DMS53 treated with DMSO at 0.1 percent for 48 hours (cell line): Measurements from ENCODE around the gene ATXN3L.

Experiments used
- DNase-seq: peaks from one replicate; lab custom pipeline; 2025; ENCODE audit not compliant: unreplicated experiment; lab: John Stamatoyannopoulos, UW

ATXN3L gene

DNA sequence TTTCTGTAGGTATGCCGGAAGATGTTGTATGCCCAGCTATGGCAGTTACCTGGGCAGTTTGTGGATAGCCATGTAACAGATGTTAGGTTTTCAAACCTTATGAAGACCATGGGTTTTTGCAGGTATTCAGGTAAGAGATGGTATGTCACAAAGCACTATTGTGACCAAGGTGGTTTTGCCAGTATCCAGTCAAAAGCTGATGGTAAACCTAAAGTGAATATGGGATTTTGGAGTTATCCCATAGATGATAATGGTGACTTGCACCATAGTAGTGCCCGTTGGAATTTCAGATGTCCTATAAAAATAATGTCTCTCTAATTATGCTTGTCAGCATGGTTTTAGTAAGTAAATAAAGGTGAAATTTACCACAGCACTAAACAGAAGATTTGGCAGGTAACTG is at the start of gene ATXN3L:
ATXN3L (minus strand) TSS at position 101 of the 400 bp plus-strand sequence. CDS start 119 bp downstream, outside the sequence.
- no peak for DNase-seq

DNA sequence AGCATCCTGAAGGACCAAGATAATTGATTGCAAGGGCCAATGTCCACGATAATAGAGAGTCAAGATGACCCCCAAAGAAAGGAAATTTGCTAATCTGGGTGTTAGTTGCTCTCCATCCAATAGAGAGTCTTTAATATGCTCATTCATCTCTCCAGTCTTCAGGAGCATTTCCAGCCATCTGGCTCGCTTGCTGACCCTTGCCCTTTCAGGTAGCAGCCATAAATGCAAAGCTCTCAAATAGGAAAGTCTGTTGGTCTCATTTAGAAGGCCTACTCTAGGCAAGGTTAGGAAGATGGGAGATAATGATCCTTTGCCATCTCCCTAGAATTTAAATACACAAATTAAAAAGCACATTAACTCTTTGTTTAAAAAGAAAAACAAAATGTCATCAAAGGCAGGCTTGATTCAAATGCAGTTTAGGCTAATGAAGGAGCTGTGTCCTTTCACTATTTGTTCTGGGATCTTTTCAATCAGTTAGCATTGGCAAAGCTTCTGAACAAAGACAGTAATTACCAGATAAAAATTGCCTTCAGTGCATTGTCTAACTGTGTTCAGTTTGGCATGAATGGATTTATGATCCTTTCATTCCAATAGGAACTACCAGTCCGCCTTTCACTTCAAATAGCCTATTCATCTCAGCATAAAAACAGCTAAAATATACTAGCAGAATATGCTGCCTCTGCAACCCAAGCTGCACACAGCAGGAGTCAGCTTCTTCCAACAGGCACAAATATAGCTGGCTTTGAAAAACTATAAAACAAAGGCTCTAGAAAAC is 49.6 kb upstream of the ATXN3L start:
- no peak for DNase-seq

DNA sequence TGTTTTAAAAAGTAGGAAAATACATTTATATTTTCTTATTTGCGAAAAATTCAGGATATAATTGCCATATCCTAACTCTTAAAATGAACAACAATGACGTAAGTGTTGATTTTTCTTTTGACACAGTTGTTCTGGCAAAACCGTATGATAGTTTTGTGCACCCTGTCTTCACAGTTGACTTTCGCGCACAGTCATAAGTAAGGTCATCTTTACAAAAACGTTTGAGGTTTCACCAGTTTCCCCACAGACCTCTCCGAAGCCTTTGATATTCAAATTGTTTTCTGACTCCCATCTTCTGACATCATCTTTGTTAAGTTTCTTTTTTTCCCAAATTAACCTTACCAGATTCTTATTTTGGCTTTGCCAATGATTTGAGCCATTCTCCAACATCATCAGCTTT is 48.1 kb upstream of the ATXN3L start:
- no peak for DNase-seq

DNA sequence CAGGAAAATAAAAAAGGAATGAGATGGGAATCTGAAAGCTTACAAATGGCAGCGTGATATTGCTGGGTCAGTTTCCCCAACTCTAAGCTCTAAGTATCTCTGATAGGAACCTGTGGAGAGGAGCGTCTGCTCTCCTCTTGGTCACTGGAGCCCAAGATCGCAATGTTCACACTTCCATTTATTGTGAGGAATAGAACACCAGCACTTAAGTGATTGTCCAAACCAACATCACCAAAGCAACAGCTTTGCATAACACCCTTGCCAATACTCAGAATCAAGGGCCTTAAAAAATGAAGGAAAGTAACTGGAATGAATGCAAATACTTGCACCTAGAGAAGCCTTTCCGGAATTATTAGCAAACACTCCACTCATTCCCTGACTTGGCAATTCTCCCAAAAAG is 46.8 kb upstream of the ATXN3L start:
- DNase-seq: no peak

DNA sequence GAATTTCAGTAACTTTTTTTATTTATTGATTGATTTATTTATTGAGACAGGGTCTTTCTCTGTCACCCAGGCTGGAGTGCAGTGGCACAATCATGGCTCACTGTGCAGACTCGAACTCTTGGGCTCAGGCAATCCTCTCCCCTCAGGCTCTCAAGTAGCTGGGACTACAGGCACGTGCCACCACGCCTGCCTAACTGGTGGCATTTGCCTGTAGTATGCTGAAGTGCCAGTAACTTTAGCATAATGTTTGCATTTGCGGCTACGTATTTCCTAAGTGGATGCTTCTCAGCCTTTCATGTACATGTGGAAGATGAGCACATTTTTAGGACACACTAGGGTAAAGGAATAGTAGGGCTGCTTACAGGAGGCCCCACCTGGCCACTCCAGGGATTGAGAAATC is 45.3 kb upstream of the ATXN3L start:
- DNase-seq: no peak

DNA sequence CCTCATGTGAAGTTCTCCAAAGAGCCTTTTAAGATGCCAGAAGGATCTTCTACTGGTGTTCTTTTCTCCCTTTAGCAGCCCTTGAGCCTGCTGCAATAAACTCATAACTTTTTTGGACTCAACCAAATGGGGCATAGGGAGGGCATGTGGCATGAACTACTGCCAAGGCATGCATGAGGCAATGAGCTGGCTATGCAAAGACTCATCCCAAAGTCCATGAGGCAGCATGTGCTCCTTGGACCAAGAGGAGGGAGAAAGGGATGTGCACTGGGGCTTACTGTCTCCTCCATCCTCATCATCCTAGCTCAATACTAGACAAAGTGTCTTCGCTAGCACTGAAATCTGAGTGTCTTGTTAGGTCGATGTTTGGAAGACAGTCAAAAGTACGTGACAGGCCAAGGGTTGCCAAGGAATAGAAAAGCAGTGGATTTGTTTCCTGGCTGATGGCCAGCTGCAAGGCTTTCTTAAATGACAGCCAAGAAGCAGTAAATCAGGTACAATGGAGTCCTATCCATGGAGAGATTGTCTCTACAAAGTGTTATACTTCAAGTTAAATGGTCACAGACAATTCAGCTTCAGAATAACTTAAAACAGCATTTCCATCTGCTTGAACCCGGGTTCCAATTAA is 44.5 kb upstream of the ATXN3L start:
- DNase-seq: no peak

DNA sequence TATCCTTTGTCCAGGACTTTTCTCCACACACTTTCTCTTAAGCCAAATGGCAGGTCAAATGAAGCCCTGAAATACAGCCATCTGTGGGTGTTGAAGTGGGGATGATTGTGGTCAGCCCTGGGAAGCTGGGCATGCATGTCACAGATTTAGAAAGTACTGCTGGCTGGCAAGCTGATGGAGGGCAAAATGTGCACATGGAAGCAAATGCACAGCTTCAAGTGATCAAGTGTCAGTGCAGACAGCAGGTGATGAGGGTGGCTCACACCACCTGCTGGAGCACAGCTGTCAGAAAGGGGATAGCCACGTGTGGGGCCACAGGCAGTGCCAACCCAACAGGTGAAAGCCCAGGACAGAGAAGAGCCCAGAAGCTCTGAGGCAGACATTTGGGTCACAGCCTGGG is 40.3 kb upstream of the ATXN3L start:
- peak; percentile 16 for DNase-seq

DNA sequence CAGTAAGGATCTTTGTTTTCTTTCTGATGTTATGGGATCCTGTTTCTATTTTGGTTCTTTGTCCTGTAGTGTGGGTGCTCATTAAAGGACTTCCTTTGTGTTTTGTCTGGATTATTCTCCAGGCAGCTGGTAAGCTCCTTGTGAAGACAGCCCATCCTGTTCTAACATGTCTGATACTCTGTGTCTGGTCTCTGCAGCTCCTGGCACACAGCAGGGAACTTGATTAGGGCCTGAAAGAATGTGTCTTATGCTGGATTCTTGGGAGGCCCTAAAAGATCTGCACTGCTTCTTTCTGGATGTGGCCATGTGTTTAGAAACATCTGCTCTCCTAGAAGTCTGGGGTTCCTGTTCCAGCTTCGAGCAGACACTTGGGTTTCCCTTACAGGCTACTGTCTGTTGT is 38.1 kb upstream of the ATXN3L start:
- no peak for DNase-seq

DNA sequence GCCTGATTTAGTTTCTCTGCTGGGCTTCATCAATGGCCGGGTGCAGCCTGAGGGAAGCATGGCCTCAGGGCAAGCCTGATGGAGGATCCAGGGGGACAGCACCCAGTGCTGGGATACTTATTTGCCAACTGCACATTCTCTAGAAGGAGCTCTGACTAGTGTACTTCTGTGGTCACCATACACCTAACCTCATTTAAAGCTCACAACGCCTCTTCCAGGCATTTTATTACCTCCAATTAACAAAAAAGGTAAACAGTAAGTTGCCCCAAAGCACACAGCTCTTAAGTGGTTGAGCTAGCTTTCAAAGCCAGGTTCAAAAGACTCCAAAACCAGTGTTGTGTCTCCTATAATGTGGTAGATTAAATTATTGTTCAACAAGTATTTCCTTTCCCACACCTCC is 26.8 kb upstream of the ATXN3L start:
- no peak for DNase-seq

DNA sequence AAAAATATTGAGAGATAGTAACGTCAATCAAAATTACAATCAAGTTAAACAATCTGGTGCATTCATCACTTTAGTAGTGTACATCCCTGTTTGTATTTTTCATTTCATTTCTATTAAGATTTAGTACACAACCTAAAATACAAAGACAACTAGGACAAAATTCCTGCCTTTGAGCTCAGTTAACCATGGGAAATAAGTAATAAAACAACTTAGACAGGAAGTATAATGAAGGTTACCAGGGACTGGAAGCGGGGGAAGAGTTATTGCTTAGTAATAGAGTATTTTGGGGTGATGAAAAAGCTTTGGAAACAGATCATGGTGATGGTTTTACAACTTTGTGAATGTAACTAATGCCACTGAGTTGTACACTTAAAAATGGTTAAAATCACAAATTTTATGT is 25.6 kb upstream of the ATXN3L start:
- no peak for DNase-seq

DNA sequence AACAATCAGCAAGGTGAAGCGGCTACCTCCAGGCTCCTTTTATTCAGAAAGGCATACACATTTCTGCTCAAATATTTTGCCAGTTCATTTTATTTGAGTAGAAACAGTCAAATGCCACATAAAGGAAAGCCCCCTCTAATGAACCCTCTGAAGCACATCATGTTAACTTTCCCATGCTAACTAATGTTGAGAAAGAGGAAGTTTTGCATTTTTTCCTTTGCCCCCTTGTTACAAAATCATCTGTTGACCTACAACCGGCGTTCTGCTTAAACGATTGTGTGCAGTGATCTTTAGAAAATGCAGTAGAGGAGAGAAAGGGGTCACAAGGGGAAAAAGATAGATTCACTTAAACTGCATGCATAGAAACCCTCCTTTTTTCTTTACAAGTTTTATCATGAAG is 25.2 kb upstream of the ATXN3L start:
- DNase-seq: no peak

DNA sequence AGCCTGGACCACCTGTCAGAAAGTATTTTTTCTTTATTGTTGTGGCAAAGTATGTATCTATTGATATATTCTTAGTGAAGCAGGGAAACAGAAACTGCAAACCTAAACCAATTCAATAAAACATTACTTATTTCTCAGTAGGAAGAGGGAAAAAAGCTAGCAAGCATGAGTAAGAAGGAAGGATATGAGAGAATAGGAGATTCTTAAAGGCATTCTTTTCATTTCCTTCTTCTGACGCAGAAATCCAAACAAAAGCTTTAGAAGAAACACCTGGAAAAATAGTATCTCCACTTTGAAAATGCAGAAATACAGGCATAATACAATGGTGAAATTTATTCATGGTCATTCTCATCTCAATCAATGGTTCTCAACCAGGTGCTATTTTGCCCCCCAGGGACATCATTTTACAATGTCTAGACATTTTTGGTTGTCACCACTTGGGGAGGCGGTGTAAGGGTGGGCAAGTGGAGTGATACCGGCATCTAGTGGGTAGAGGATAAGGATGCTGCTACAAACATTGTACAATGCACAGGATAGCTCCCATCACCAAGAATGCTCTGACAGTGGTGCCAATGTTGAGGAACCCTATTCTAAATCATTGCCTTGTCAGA is 21.7 kb upstream of the ATXN3L start:
- DNase-seq: no peak

DNA sequence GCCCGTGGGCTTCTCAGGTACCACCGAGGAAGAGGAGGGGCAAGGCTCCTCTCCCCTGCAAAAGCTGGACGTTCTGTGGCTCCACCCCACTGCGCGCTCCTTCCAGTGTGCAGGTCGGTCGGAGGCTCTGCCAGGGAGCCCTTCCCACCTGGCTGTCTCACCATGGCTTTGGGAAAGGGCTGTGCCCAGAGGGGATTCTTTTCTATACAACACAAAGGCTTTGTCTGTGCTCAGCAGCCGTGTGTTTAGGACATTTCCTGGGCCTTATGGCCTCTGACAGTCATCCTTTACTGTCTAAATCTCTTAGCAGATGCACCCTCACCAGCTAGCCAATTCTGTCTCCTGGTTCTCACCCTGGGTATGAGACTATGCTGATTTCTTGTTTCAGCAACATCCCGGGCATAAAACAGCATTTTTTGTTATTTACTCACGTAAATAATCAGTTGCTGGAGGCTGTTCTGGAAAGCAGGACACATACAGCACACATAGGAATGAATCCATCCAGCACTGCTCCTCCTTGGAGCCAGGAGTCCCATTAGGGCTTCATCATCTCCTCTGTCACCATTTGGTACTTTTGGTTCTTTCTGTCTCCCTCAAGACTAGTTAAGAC is 20.4 kb upstream of the ATXN3L start:
- DNase-seq: no peak

DNA sequence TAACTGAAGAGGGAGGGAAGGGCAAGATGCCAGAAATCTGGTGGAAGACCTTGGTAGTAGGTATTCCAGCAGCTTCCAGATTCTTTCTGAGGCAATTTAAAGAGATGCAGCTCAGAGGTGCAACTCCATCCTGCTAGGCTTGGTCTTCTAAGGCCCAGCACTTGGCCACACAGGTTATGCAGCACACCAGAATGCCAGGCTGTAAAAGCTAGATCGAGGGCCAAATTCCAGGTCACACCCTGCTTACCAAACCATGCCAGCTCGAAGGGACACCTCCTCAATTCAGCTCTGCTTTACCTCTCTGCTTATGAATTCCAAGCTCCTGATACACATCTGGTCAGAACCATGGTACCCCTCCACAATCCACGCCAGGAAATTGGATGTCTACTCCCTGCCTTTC is 19.8 kb upstream of the ATXN3L start:
- DNase-seq: no peak

DNA sequence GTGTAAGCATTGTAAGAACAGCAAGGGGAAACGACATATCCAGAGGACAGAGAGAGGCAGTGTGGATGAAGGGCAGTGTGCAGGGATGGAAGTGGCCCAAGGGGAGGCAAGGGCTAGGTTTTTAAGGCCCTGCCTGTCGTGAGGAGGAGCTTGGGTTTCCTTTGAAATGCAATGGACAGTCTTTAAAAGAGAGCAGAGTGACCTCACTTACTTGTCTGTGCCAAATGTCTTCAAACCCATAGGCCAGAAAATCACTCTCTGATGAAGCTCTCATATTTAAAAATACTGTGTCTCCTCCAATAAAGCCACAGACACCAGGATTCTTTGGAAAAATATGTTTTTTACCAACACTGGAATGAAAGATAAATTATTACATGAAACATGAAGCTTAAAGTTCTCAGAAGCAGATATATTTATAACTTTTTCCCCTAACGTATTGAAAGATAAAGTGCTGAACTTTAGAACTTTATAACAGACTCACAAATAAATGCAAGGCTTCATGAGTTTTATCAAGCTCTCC is 19.2 kb upstream of the ATXN3L start:
- DNase-seq: no peak

DNA sequence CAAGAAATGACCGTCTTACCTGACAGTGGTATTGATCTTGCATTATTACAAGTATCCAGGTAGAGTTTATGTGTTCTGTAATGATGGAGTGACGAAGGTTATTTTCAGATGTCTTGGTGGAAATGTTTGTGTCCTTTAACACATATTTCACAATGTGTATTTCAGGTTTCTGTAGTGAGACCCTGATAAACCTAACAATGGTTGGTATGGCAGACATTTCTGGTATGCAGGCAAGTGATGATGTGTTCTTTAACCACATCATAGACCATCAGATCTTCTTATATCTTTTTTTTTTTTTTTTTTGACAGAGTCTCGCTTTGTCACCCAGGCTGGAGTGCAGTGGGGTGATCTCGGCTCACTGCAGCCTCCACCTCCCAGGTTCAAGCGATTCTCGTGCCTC is 14.6 kb upstream of the ATXN3L start:
- DNase-seq: no peak

DNA sequence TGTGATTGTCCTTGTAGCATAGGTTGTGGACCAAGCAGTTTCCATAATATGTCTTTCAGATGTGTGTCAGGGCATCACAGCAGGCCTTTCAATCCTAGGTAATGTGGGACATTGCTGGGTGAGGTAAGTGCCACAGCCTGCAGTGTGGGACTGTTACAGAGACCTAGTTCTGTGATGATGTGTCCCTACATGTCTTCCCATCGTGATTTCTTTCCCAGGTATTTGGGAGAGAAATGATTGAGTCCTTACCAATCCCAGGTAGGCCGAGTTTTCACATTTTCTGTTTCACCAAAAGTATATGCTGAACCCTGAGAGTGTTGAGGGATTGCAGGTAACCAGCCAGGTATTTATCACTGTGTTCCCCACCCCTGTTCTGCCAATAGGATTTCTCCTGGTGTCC is 10.6 kb upstream of the ATXN3L start:
- DNase-seq: no peak

DNA sequence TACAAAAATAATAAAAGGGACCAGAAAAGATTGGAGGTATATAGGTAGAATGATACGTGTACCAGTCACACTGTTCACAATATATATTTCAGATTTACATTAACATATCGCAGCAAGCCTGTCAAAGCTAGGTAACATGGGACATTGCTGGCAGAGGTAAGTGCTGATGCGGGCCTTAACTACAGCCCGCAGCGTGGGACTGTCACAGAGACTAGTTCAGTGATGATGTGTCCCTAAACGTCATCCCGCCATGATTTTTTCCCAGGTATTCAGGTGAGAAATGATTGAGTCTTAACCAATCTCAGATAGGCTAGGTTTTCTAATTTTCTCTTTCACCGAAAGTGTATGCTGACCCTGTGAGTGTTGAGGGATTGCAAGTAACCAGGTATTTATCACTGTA is 7.8 kb upstream of the ATXN3L start:
- no peak for DNase-seq

DNA sequence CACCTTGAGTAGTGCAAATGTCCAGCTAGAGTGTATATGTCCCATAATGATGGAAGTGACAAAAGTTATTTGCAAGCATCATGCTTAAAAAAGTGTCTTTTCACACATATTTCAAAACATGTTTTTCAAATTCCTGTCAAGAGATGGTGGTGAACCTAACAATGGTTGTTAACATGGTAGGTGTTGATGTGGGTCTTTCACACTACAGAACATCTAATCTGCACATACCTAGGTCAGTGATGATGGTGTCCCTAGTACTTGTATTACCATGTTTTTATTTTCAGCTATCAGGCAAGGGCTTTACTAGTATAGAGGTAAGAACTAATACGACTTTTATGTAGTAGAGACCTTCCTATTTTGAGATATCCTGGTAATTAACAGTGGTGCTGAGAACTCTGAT is 3.4 kb upstream of the ATXN3L start:
- no peak for DNase-seq

DNA sequence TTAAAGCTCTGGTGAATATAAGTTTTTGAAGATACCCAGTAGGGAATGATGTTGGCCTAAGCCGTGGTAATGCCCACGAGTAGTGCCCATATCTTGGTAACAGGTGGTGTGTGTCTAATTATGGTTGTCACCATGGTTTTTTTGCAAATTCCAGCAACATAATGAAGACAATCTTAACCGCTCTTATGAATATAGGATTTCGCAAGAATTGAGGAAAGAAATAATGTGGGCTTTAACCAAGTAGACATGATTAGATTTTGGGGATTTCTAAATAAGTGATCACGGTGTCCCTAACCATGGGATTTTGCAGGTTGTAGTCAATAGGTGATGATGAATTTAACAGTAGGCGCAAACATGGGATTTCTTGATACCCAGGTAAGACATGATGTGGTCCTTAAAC is 2.5 kb downstream of the ATXN3L start:
- DNase-seq: no peak

DNA sequence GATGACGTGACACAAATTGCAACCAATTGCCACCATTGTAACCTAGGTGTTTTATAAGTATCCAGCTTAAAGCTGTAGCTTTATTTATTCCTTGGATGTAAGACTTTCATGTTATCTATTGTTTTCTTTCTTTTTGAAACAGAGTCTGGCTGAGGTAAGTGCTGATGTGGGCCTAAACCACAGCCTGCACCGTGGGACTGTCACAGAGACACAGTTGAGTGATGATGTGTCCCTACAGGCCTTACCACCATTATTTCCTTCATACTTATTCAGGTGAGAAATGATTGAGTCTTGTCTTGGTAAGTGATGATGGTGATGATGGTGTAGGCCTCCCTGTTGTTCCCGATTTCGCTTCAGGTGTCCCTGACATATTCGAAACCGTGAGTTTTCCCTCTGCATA is 8.3 kb downstream of the ATXN3L start:
- no peak for DNase-seq

DNA sequence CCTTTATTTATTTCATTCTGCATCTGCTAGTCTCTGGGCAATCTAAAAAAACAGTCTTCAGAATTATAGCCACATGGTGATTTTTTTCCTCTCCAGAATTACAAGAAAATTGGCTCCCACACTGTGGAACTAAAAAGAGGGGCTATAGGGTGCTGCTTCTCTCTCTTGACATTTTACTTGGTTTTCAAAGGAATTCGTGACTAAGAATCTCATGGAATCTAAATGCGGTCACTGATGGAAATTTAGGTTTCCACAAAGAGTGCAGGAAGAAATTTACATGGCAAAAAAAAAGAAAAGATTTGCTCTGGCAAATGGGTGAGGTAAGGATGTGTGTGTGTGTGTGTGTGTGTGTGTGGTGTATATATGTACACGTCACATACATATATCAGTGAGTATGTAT is 10.2 kb downstream of the ATXN3L start:
- DNase-seq: no peak
